HL-60 (cell line): ENCODE results near the gene KCNQ1.

Experiments used
- DNase-seq, 2 experiments: peaks; one replicate each; pipeline ENCODE4 v3.0.0-alpha.2; 2010 to 2020; ENCODE audit warnings: low read depth in 1 of 2, low spot score in 1 of 2
- H3K27ac ChIP-seq: fragments of 250-450 bp; sonication (Bioruptor Pico); replicated peaks from 2 replicates; pipeline ENCODE4 v1.5.1; 2020; ENCODE audit warnings: mild to moderate bottlenecking, moderate library complexity
- H3K27me3 ChIP-seq: fragments of 250-450 bp; sonication (Bioruptor Pico); 2 replicates; pipeline ENCODE4 v1.5.1; 2021; ENCODE audit warnings: mild to moderate bottlenecking, moderate library complexity; ENCODE audit not compliant: insufficient read depth, poor library complexity, severe bottlenecking
- H3K4me3 ChIP-seq: replicated peaks from 2 replicates; pipeline ENCODE4 v1.5.1; 2011; ENCODE audit warnings: mild to moderate bottlenecking, control low read depth, low read length; ENCODE audit not compliant: insufficient read depth
- CTCF ChIP-seq: IDR thresholded peaks from one replicate; pipeline ENCODE4 v1.5.1; 2011; ENCODE audit warnings: low read length, control low read depth, inconsistent platforms; ENCODE audit not compliant: insufficient read depth
- GABPA ChIP-seq: IDR thresholded peaks from 2 replicates; pipeline ENCODE4 v1.6.1; 2012; ENCODE audit warnings: low read depth
- POLR2AphosphoS5 ChIP-seq: IDR thresholded peaks from 2 replicates; pipeline ENCODE4 v1.6.1; 2012; ENCODE audit warnings: low read depth
- REST ChIP-seq: IDR thresholded peaks from 2 replicates; pipeline ENCODE4 v1.6.1; 2012; ENCODE audit warnings: low read depth; ENCODE audit not compliant: insufficient replicate concordance
- SPI1 ChIP-seq: IDR thresholded peaks from 2 replicates; pipeline ENCODE4 v1.6.1; 2012; ENCODE audit warnings: low read depth, mild to moderate bottlenecking, borderline replicate concordance

The KCNQ1 gene

DNA sequence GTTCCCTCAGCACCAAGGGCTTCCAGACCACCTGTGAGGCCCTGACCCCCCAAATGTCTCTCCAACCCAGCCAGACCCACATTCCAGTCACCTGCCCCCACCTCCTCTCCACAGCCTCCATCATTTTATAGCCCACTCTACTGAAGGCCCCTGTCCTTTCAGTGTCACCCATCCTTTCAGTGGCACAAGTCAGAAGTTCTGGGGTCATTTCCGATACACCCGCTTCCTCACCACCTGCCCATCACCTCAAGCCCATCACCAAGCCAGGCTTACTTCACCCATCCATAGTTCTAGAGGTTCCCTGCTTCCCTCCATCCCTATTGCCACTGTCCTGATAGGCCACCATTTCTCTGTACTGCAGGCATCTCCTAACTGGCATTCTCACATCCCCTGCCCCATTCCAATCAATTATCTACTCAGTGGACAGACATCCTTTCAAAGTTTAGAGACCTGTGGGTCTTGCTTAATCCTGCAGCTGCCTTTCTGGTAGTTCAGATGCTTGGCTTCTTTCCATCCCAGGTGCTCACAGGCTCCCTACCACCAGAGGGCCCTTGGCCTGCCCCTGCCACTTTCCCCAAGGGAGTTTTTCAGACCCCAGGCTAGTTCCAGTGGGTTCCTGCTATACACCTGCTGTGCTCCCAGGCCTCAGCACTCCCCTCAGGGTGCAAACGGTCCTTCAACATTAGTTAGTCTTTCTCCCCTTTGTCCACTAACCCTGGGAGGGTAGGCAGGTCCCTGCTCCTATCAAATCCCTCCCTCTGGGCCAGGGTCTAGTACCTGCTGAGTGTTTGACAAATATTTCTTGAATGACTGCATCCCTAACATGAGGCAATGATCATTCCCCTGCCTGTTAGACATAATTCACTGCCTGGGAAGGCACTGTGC, 247.4 kb downstream of the KCNQ1 start:
- DNase-seq = no peak
- Histone ChIP-seq H3K27me3 (no peaks in the 10 kb centered on the region), H3K4me3 (no peak overlapping the region), H3K27ac (no peak overlapping the region)
- TF ChIP-seq SPI1 (no peak), CTCF (no peak)

DNA sequence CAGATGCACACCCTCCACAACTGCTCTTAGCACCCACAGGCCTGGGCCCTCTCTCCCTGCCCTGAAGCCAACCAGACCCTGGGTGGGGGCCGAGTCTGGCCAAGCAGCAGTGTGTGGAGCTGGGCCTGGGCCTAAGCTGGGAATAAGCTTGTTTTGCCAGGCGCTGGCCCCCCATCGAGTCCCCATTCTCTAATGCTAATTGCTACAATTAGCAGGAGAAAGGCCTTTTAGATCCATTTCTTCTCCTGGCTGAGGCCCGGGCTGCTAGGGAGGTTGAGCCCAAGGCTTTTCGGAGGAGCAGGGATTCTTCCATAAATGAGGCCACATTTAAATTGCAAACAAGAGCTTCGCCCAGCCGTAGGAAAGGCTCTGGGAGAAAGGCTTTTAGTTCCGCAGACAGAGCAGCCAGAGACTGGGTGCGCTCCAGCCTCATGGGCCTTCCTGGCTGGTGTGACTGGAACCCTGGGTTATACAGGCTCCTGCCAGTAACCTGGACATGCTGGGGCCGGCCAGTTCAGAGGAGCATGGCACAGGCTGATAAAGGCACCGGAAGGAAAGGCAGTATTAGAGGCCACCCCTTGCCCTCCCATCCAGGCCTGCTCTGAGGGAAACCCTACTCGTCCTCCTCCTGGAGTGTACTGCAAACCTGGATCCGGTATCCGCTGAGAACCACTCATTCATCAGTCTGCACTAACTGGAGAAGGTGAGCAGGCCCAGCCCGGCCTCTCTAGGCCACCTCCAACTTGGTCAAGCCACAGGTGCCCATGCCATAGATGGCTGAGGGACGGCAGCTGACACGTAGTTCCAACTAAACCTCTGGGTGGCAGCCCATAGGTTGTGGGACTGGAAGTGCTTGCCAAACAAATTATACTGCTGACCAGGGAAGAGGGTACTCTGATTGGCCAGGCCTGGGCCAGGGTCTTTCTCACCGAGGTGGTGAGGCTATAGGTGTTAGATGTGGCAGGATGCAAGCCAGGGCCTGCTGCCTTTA, 248.8 kb downstream of the KCNQ1 start:
- TF ChIP-seq REST = no peak
- TF ChIP-seq SPI1 = no peak
- no peak for TF ChIP-seq POLR2AphosphoS5
- TF ChIP-seq CTCF = no peak
- no peak for TF ChIP-seq GABPA
- no peaks in the 10 kb centered on the region for H3K27me3 ChIP-seq
- no peak overlapping the region for H3K4me3 ChIP-seq
- no peak overlapping the region for H3K27ac ChIP-seq
- no peak for DNase-seq

DNA sequence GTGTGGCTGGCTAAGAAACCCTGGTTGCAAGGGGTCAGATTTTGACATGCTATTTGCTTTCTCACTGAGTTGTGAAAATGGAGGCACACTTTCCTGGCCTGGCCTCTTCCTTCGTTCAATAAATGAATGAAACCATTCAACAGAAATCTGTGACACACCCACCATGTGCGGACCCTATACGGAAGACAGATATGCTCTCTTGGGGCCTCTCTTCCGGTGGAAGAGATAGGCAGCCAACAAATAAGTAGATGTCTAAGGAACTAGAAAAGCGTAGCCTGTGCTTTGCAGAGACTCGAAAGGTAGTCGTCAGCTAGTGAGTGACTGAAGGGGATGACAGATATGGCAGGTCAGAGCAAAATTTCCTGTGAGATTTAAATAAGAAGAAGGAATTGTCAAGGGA, 249.7 kb downstream of the KCNQ1 start:
- no peak overlapping the region for H3K4me3 ChIP-seq
- no peak for DNase-seq
- no peak overlapping the region for H3K27ac ChIP-seq

More for the DNA sequence above, 249.7 kb downstream of the KCNQ1 start:
- TF ChIP-seq POLR2AphosphoS5 (no peak), GABPA (no peak), SPI1 (no peak), REST (no peak), CTCF (no peak)
- H3K27me3 ChIP-seq = no peaks in the 10 kb centered on the region
